H1 (cell line): ENCODE results near the gene MTO1. TPM values are rescaled to one million over a fixed set of nuclear protein-coding genes. Genes with fewer than 3 reads are reported as not detected.

ENCODE experiments used
- CEBPB ChIP-seq: IDR thresholded peaks from 2 replicates; pipeline ENCODE4 v1.6.1; 2012; ENCODE audit warnings: low read depth, low read length
- CREB1 ChIP-seq: IDR thresholded peaks from 2 replicates; pipeline ENCODE4 v1.6.1; 2012; ENCODE audit warnings: inconsistent platforms
- EGR1 ChIP-seq: IDR thresholded peaks from 2 replicates; pipeline ENCODE4 v1.6.1; 2011; ENCODE audit warnings: low read depth, low read length, borderline replicate concordance
- GABPA ChIP-seq: IDR thresholded peaks from 2 replicates; pipeline ENCODE4 v1.6.1; 2011; ENCODE audit warnings: mild to moderate bottlenecking, low read length, moderate library complexity, borderline replicate concordance; ENCODE audit not compliant: insufficient read depth
- JUN ChIP-seq: IDR thresholded peaks from 2 replicates; pipeline ENCODE4 v1.6.1; 2011; ENCODE audit warnings: low read depth, mild to moderate bottlenecking, improper control_type of control experiment, low read length
- KDM1A ChIP-seq: fragments of 200-600, 300-600 bp; sonication (generic); IDR thresholded peaks from 2 replicates; pipeline ENCODE4 v1.7.1; 2016; ENCODE audit warnings: mild to moderate bottlenecking, low read length, borderline replicate concordance
- KDM5A ChIP-seq: fragments of 200-600 bp; IDR thresholded peaks from 2 replicates; pipeline ENCODE4 v1.7.1; 2012; ENCODE audit warnings: mild to moderate bottlenecking, low read length, inconsistent platforms, mixed read lengths
- MAFK ChIP-seq: IDR thresholded peaks from 2 replicates; pipeline ENCODE4 v1.6.1; 2012; ENCODE audit warnings: low read depth, mild to moderate bottlenecking, improper control_type of control experiment, low read length
- NRF1 ChIP-seq: IDR thresholded peaks from 2 replicates; pipeline ENCODE4 v1.6.1; 2011; ENCODE audit warnings: mild to moderate bottlenecking, low read depth, low read length, improper control_type of control experiment
- POLR2AphosphoS5 ChIP-seq: IDR thresholded peaks from 2 replicates; pipeline ENCODE4 v1.6.1; 2011; ENCODE audit warnings: low read depth, low read length
- RBBP5 ChIP-seq: IDR thresholded peaks from 2 replicates; pipeline ENCODE4 v1.7.1; 2012; ENCODE audit warnings: low read depth, mild to moderate bottlenecking, inconsistent platforms, low read length, moderate library complexity, borderline replicate concordance
- SAP30 ChIP-seq: fragments of 300-600 bp; sonication (generic); IDR thresholded peaks from 2 replicates; pipeline ENCODE4 v1.7.1; 2012; ENCODE audit warnings: low read length, moderate library complexity, mild to moderate bottlenecking, inconsistent platforms; ENCODE audit not compliant: insufficient read depth, insufficient replicate concordance
- SP4 ChIP-seq: IDR thresholded peaks from 2 replicates; pipeline ENCODE4 v1.6.1; 2012; ENCODE audit warnings: low read length, inconsistent platforms
- YY1 ChIP-seq: IDR thresholded peaks from 2 replicates; pipeline ENCODE4 v1.6.1; 2011; ENCODE audit warnings: low read depth, mild to moderate bottlenecking, low read length
- ZNF274 ChIP-seq: IDR thresholded peaks from 2 replicates; pipeline ENCODE4 v1.7.0; 2012; ENCODE audit warnings: low read length, borderline replicate concordance; ENCODE audit errors: extremely low read depth
- polyA plus RNA-seq, 7 experiments: library from polyadenylated mRNA; depleted of rRNA in 3 of 7; stranded (reverse) in 5 of 7; unstranded in 2 of 7; fragments of >200 nt in 5 of 7; fragments of 200-250 nt in 2 of 7; gene quantifications; 1 replicate in 5 of 7; 2 replicates in 1 of 7; 4 replicates in 1 of 7; pipeline versions ENCODE4 v1.2.1 to v1.2.3, GENCODE V29; 2011 to 2013; ENCODE audit warnings: missing spikeins in 2 of 7, mixed read lengths in 2 of 7
- total RNA-seq: library from RNA; stranded (reverse); fragmentation: NEBNext Ultra II Directional; extraction: Animal tissue kit (Norgen Biotek cat#: 25700); gene quantifications from 2 replicates; pipeline ENCODE4 v1.2.1, GENCODE V29; 2021
- TF ChIP-seq, protein P1 (sequence below): IDR thresholded peaks from 2 replicates; pipeline ENCODE4 v1.6.1; 2011; ENCODE audit warnings: low read length, improper control_type of control experiment
- TF ChIP-seq, protein P2 (sequence below), 3 experiments: IDR thresholded peaks; 1 replicate in 2 of 3; 2 replicates in 1 of 3; pipeline versions ENCODE4 v1.5.1 to v1.6.1; 2011; ENCODE audit warnings: low read length in 3 of 3, mild to moderate bottlenecking in 3 of 3, inconsistent platforms in 2 of 3, low read depth in 1 of 3, moderate library complexity in 1 of 3; ENCODE audit not compliant: insufficient read depth in 1 of 3; ENCODE audit errors: control extremely low read depth in 1 of 3
- TF ChIP-seq, protein P3 (sequence below): IDR thresholded peaks from 2 replicates; pipeline ENCODE4 v1.6.1; 2012; ENCODE audit warnings: inconsistent platforms

The MTO1 gene
- total and polyA plus RNA-seq, 2 of the 8 experiments (the other 6 are each of a cell fraction or from before 2014, with no cell fraction given): 20.9 to 31.6 TPM

DNA sequence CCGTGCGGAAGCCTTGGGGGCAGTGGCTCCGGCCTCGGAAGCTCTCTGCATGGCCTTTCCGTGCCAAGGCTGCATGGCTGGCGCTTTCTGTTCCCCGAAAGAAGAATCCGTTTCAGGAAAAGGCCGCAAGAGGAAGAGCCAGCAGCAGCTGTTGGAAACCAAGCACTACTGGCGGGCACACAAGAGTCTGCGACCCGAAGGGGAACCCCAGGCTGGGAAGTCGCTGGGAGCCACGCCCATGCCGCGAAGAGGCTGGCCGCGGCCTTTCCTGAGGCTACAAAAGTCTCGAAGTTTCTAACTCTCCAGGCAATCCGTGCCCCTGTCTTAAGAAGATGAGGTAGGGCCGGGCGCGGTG, 9.5 kb upstream of the MTO1 start, which contains the start of gene CGAS (continued):
- TF ChIP-seq, protein P1, sequence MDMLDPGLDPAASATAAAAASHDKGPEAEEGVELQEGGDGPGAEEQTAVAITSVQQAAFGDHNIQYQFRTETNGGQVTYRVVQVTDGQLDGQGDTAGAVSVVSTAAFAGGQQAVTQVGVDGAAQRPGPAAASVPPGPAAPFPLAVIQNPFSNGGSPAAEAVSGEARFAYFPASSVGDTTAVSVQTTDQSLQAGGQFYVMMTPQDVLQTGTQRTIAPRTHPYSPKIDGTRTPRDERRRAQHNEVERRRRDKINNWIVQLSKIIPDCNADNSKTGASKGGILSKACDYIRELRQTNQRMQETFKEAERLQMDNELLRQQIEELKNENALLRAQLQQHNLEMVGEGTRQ: no peak
- no peak for TF ChIP-seq YY1
- TF ChIP-seq SAP30: no peak
- TF ChIP-seq JUN: no peak
- TF ChIP-seq KDM5A: no peak
- TF ChIP-seq, protein P2, sequence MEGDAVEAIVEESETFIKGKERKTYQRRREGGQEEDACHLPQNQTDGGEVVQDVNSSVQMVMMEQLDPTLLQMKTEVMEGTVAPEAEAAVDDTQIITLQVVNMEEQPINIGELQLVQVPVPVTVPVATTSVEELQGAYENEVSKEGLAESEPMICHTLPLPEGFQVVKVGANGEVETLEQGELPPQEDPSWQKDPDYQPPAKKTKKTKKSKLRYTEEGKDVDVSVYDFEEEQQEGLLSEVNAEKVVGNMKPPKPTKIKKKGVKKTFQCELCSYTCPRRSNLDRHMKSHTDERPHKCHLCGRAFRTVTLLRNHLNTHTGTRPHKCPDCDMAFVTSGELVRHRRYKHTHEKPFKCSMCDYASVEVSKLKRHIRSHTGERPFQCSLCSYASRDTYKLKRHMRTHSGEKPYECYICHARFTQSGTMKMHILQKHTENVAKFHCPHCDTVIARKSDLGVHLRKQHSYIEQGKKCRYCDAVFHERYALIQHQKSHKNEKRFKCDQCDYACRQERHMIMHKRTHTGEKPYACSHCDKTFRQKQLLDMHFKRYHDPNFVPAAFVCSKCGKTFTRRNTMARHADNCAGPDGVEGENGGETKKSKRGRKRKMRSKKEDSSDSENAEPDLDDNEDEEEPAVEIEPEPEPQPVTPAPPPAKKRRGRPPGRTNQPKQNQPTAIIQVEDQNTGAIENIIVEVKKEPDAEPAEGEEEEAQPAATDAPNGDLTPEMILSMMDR (IDR thresholded peaks at IDR 0.05; ENCODE audit: control extremely low read depth in 1 of 3, insufficient read depth in 1 of 3, low read depth in 1 of 3, low read length in 3 of 3): no peak
- no peak for TF ChIP-seq EGR1
- TF ChIP-seq SP4: 0 out of 2 replicates have a peak, but pooled peaks have one; percentile 9
- TF ChIP-seq, protein P3, sequence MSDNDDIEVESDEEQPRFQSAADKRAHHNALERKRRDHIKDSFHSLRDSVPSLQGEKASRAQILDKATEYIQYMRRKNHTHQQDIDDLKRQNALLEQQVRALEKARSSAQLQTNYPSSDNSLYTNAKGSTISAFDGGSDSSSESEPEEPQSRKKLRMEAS: peak; percentile 34; the same call in 1 of the 2 replicates
- no peak for TF ChIP-seq CREB1
- TF ChIP-seq RBBP5: no peak
- TF ChIP-seq POLR2AphosphoS5: peak; percentile 58; the same call in 1 of the 2 replicates
- TF ChIP-seq CEBPB: no peak
- no peak for TF ChIP-seq MAFK
- TF ChIP-seq GABPA: no peak
- TF ChIP-seq ZNF274: no peak
- no peak for TF ChIP-seq KDM1A
- TF ChIP-seq NRF1: no peak
